MM.1S (cell line): ENCODE measurements around the gene TMC1.

Experiments
- DNase-seq: peaks from one replicate; pipeline ENCODE4 v3.0.0-alpha.2; 2015
- H2AFZ ChIP-seq: fragments of 300-600 bp; sonication (generic); 2 replicates; pipeline ENCODE4 v1.6.0; 2016; ENCODE audit warnings: antibody characterized with exemption, low read length
- H3F3A ChIP-seq: fragments of 300-600 bp; sonication (generic); 2 replicates; pipeline ENCODE4 v1.6.1; 2016; ENCODE audit warnings: mild to moderate bottlenecking, antibody characterized with exemption, low read length, moderate library complexity, mixed read lengths; ENCODE audit not compliant: insufficient read depth
- H3K27ac ChIP-seq: fragments of 300-600 bp; sonication (generic); 2 replicates; pipeline ENCODE4 v1.5.1; 2016; ENCODE audit warnings: mild to moderate bottlenecking, low read length
- H3K27me3 ChIP-seq: fragments of 300-600 bp; sonication (generic); replicated peaks from 2 replicates; pipeline ENCODE4 v1.6.0; 2016; ENCODE audit warnings: low read length; ENCODE audit not compliant: insufficient read depth
- H3K36me3 ChIP-seq: fragments of 300-600 bp; sonication (generic); replicated peaks from 2 replicates; pipeline ENCODE4 v1.6.1; 2016; ENCODE audit warnings: mild to moderate bottlenecking, low read length, mixed read lengths; ENCODE audit not compliant: insufficient read depth
- H3K4me1 ChIP-seq: fragments of 300-600 bp; sonication (generic); 2 replicates; pipeline ENCODE4 v1.6.1; 2016; ENCODE audit warnings: low read length, mixed read lengths
- H3K4me2 ChIP-seq: fragments of 300-600 bp; sonication (generic); 2 replicates; pipeline ENCODE4 v1.6.0; 2016; ENCODE audit warnings: low read depth, low read length
- H3K4me3 ChIP-seq: fragments of 300-600 bp; sonication (generic); 2 replicates; pipeline ENCODE4 v1.5.1; 2016; ENCODE audit warnings: low read length, mixed read lengths
- H3K79me2 ChIP-seq: fragments of 300-600 bp; sonication (generic); 2 replicates; pipeline ENCODE4 v1.6.1; 2016; ENCODE audit warnings: mixed run types, low read length, mixed read lengths
- H3K9ac ChIP-seq: fragments of 300-600 bp; sonication (generic); 2 replicates; pipeline ENCODE4 v1.6.1; 2016; ENCODE audit warnings: low read length, mixed read lengths
- H3K9me2 ChIP-seq: fragments of 300-600 bp; sonication (generic); replicated peaks from 2 replicates; pipeline ENCODE4 v1.6.1; 2016; ENCODE audit warnings: mild to moderate bottlenecking, low read length, mixed read lengths; ENCODE audit not compliant: insufficient read depth
- H3K9me3 ChIP-seq: fragments of 300-600 bp; sonication (generic); replicated peaks from 2 replicates; pipeline ENCODE4 v1.6.1; 2016; ENCODE audit warnings: mild to moderate bottlenecking, low read length, mixed read lengths; ENCODE audit not compliant: insufficient read depth
- H4K20me1 ChIP-seq: fragments of 300-600 bp; sonication (generic); 2 replicates; pipeline ENCODE4 v1.6.1; 2016; ENCODE audit warnings: mild to moderate bottlenecking, low read length, moderate library complexity, mixed read lengths; ENCODE audit not compliant: insufficient read depth
- EZH2 ChIP-seq: fragments of 300-600 bp; sonication (generic); optimal IDR thresholded peaks from 2 replicates; pipeline ENCODE3; 2017; ENCODE audit warnings: low read depth, mild to moderate bottlenecking, antibody characterized with exemption, low read length, mixed read lengths
- EZH2phosphoT487 ChIP-seq: fragments of 300-600 bp; sonication (generic); IDR thresholded peaks from 2 replicates; pipeline ENCODE4 v1.6.1; 2018; ENCODE audit warnings: antibody characterized with exemption, low read length
- TF ChIP-seq, protein P1 (sequence below): fragments of 300-600 bp; sonication (generic); IDR thresholded peaks from 2 replicates; pipeline ENCODE4 v1.5.1; 2016; ENCODE audit warnings: antibody characterized with exemption, low read length, mixed read lengths

Gene TMC1

DNA sequence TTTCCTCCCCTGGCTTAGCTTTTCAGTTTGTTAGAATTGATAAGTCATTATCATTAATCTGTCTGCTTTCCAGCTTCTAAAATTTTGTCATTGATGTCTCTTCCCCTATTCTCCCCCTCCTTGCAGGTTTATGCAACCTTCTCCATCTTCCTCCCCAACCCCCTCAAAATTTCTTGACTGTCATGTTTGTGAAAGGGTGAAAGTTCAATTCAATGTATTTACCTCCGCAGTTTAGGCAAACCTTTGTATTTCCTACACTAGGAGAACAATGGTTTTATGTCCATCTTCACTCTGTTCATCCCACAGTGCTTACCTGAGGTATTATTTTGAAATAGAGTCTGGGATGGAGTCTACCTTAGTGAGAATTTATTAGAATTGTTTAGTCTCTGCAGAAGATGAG is 313.6 kb downstream of the TMC1 start:
- no peak overlapping the region for H3K9ac ChIP-seq
- H3K4me3 ChIP-seq, result no peak overlapping the region
- no peaks in the 10 kb centered on the region for H3F3A ChIP-seq
- H3K79me2 ChIP-seq, result no peaks in the 10 kb centered on the region
- 0 out of 2 replicates have a peak overlapping the region, but pooled peaks have one; percentile 19 for H2AFZ ChIP-seq
- H3K4me1 ChIP-seq, result no peaks in the 10 kb centered on the region
- no peaks in the 10 kb centered on the region for H3K9me3 ChIP-seq
- no peaks in the 10 kb centered on the region for H3K27me3 ChIP-seq
- H3K27ac ChIP-seq, result no peak overlapping the region
- H4K20me1 ChIP-seq, result no peaks in the 10 kb centered on the region
- no peaks in the 10 kb centered on the region for H3K36me3 ChIP-seq
- no peak overlapping the region for H3K4me2 ChIP-seq
- H3K9me2 ChIP-seq, result no peaks in the 10 kb centered on the region
- TF ChIP-seq, protein P1, sequence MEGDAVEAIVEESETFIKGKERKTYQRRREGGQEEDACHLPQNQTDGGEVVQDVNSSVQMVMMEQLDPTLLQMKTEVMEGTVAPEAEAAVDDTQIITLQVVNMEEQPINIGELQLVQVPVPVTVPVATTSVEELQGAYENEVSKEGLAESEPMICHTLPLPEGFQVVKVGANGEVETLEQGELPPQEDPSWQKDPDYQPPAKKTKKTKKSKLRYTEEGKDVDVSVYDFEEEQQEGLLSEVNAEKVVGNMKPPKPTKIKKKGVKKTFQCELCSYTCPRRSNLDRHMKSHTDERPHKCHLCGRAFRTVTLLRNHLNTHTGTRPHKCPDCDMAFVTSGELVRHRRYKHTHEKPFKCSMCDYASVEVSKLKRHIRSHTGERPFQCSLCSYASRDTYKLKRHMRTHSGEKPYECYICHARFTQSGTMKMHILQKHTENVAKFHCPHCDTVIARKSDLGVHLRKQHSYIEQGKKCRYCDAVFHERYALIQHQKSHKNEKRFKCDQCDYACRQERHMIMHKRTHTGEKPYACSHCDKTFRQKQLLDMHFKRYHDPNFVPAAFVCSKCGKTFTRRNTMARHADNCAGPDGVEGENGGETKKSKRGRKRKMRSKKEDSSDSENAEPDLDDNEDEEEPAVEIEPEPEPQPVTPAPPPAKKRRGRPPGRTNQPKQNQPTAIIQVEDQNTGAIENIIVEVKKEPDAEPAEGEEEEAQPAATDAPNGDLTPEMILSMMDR, result no peak
- TF ChIP-seq EZH2phosphoT487 (no peak), EZH2 (no peak)
- no peak for DNase-seq

DNA sequence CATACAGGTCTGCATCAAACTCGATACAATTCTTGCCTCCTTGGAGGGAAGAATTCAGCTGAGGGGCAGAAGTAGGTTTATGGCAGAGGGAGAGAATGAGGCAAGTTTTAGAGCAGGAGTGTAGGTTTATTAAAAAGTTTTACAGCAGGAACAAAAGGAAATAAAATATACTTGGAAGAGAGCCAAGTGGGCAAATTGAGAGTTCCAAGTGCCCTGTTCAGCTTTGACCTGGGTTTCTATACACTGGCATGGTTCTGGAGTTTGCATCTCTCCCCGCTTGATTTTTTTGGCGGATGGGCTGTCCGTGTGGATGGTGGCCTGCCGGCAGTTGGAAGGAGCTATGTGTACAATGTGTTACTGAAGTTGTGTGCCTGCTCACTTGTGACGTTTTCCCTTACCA is 315.4 kb downstream of the TMC1 start:
- TF ChIP-seq, protein P1, result no peak
- TF ChIP-seq EZH2 (no peak), EZH2phosphoT487 (no peak)
- Histone ChIP-seq H3K27me3 (no peaks in the 10 kb centered on the region), H3K27ac (no peak overlapping the region), H3K9ac (no peak overlapping the region), H3K36me3 (no peaks in the 10 kb centered on the region), H2AFZ (no peak overlapping the region), H3F3A (no peaks in the 10 kb centered on the region), H3K9me3 (no peaks in the 10 kb centered on the region), H3K9me2 (no peaks in the 10 kb centered on the region), H3K4me1 (no peaks in the 10 kb centered on the region), H3K4me2 (no peak overlapping the region), H4K20me1 (no peaks in the 10 kb centered on the region), H3K79me2 (no peaks in the 10 kb centered on the region), H3K4me3 (no peak overlapping the region)
- DNase-seq, result no peak

DNA sequence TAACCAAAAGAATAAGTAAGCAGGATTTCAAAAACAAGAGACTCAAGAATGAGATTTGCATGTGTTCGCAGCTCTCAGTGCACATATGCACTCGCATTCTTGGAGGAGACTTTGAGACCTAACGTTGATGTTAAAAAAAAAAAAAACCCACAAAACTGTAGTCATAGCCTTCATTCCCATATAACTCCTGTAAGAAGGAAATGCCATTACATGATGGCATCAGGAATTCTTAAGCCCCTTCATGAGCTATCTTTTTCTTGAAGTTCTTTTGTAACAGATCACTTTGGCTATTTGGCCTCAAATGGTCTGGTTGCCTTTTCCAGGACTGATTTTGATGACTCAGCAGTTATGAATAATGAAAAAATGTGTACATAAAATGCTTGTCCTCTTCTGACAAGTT is 317.7 kb downstream of the TMC1 start:
- no peaks in the 10 kb centered on the region for H3K79me2 ChIP-seq
- H3K4me3 ChIP-seq, result no peak overlapping the region
- no peaks in the 10 kb centered on the region for H3F3A ChIP-seq
- DNase-seq, result no peak
- no peaks in the 10 kb centered on the region for H3K9me3 ChIP-seq
- no peaks in the 10 kb centered on the region for H3K36me3 ChIP-seq
- TF ChIP-seq EZH2phosphoT487, result no peak
- no peak for TF ChIP-seq EZH2
- TF ChIP-seq, protein P1, result no peak
- H3K27me3 ChIP-seq, result no peaks in the 10 kb centered on the region
- no peak overlapping the region for H3K4me2 ChIP-seq
- H4K20me1 ChIP-seq, result no peaks in the 10 kb centered on the region
- H3K9ac ChIP-seq, result no peak overlapping the region
- peaks cover 7% of the 10 kb centered on the region; the same call in 1 of the 2 replicates for H3K4me1 ChIP-seq
- no peak overlapping the region for H3K27ac ChIP-seq
- no peak overlapping the region for H2AFZ ChIP-seq
- no peaks in the 10 kb centered on the region for H3K9me2 ChIP-seq
